HG03520 (cell line): Measurements from ENCODE around the gene THRA.
A peak's percentile ranks its signal among the peaks of the same experiment; 100 is the strongest.

Experiments
- ATAC-seq: cut with Tn5 transposase; IDR thresholded peaks from one replicate; pipeline ENCODE4 v1.9.1; 2021; ENCODE audit warnings: mild to moderate bottlenecking, moderate library complexity; ENCODE audit not compliant: unreplicated experiment

Gene THRA

GRCh38 chr17:40108970-40109824 lies 46.4 kb downstream of the THRA start:
- no peak for ATAC-seq

GRCh38 chr17:40110026-40110845 lies 47.5 kb downstream of the THRA start:
- ATAC-seq: no peak

GRCh38 chr17:40111221-40112128 lies 48.7 kb downstream of the THRA start:
- no peak for ATAC-seq

GRCh38 chr17:40112191-40112711 lies 49.5 kb downstream of the THRA start:
- no peak for ATAC-seq

- ATAC-seq: no peak
These were observed 49.9 kb downstream of the THRA start for GRCh38 chr17:40112718-40113109.

- peak; percentile 77 for ATAC-seq
These were observed 50.5 kb downstream of the THRA start for GRCh38 chr17:40113110-40113906.

- ATAC-seq: no peak
These were observed 51.1 kb downstream of the THRA start for GRCh38 chr17:40113907-40114245.

- no peak for ATAC-seq
These were observed 52.3 kb downstream of the THRA start for GRCh38 chr17:40115101-40115436.

- ATAC-seq: peak; percentile 49
These were observed 58.7 kb downstream of the THRA start, which contains the start of gene MSL1 for GRCh38 chr17:40121181-40122135. Gene MSL1, plus strand, starts transcription at chr17:40121971. Its CDS starts 642 bp downstream, at chr17:40122613.

GRCh38 chr17:40122136-40122998 lies 59.6 kb downstream of the THRA start:
- peak; percentile 20 for ATAC-seq

- ATAC-seq: no peak
These were observed 60.4 kb downstream of the THRA start for GRCh38 chr17:40122999-40123810.

GRCh38 chr17:40123811-40124114 lies 61.0 kb downstream of the THRA start:
- ATAC-seq: no peak

- no peak for ATAC-seq
These were observed 61.7 kb downstream of the THRA start for GRCh38 chr17:40124279-40125141.

- ATAC-seq: no peak
These were observed 66.7 kb downstream of the THRA start for GRCh38 chr17:40129498-40129897.

- no peak for ATAC-seq
These were observed 67.7 kb downstream of the THRA start for GRCh38 chr17:40130352-40131042.

- ATAC-seq: no peak
These were observed 71.4 kb downstream of the THRA start for GRCh38 chr17:40134184-40134583.
